GM12878 (cell line): ENCODE measurements around the gene EID1. TPM values are rescaled to one million over a fixed set of nuclear protein-coding genes. Genes with fewer than 3 reads are reported as not detected.

Experiments used
- ATAC-seq: fragments of 200-7000 bp; cut with Tn5 transposase; 3 replicates; pipeline ENCODE4 v1.9.1; 2020; ENCODE audit warnings: mild to moderate bottlenecking, moderate library complexity
- BruUV-seq: library from RNA; stranded (reverse); fragments of 400-500 nt; replicated peaks from 2 replicates; lab custom pipeline; 2021; lab: Mats Ljungman, UMichigan
- CTCF ChIA-PET: fragments of 300-600 bp; sonication (Branson Sonifier 250); formaldehyde crosslinking; extraction: SDS; loops from one replicate; lab custom pipeline; 2021; ENCODE audit warnings: inconsistent platforms; lab: Yijun Ruan, JAX
- POLR2A ChIA-PET: fragments of 350-600 bp; formaldehyde crosslinking; extraction: SDS; loops from one replicate; lab custom pipeline; 2021; ENCODE audit warnings: inconsistent platforms; lab: Charles Lee
- RAD21 ChIA-PET: fragments of 300-600 bp; sonication (Branson Sonifier 250); formaldehyde crosslinking; loops from one replicate; lab custom pipeline; 2023; ENCODE audit warnings: antibody characterized with exemption; ENCODE audit not compliant: unreplicated experiment; lab: Charles Lee
- SMC1A ChIA-PET: fragments of 300-600 bp; sonication (Branson Sonifier 250); formaldehyde crosslinking; loops from one replicate; lab custom pipeline; 2023; ENCODE audit not compliant: unreplicated experiment, uncharacterized antibody; lab: Charles Lee
- DNase-seq: peaks from one replicate; pipeline ENCODE4 v3.0.0-alpha.2; 2011; ENCODE audit warnings: low read depth, low spot score
- FAIRE-seq: peaks from 3 replicates; lab custom pipeline; 2011; peaks lifted over from hg19 to GRCh38; lab: Jason Lieb, UNC
- H2AFZ ChIP-seq: 2 replicates; pipeline ENCODE4 v1.6.0; 2011; ENCODE audit warnings: low read depth, low read length, control low read depth; ENCODE audit not compliant: control insufficient read depth
- H3K27ac ChIP-seq: 2 replicates; pipeline ENCODE4 v1.5.1; 2011; ENCODE audit warnings: control low read depth; ENCODE audit not compliant: control insufficient read depth, insufficient read depth
- H3K27me3 ChIP-seq, 2 experiments: replicated peaks in 1 of 2; 2 replicates each; pipeline versions ENCODE4 v1.6.0 to v1.6.1; 2011; ENCODE audit warnings: low read length in 1 of 2; ENCODE audit not compliant: control insufficient read depth in 2 of 2, insufficient read depth in 2 of 2
- H3K36me3 ChIP-seq, 2 experiments: 2 replicates each; pipeline ENCODE4 v1.5.1; 2011; ENCODE audit warnings: low read length in 1 of 2; ENCODE audit not compliant: control insufficient read depth in 2 of 2, insufficient read depth in 2 of 2
- H3K4me1 ChIP-seq: 2 replicates; pipeline ENCODE4 v1.6.1; 2011; ENCODE audit warnings: mild to moderate bottlenecking, low read length, moderate library complexity, mixed read lengths; ENCODE audit not compliant: control insufficient read depth, insufficient read depth
- H3K4me2 ChIP-seq: 2 replicates; pipeline ENCODE4 v1.6.0; 2011; ENCODE audit warnings: control low read depth; ENCODE audit not compliant: control insufficient read depth, insufficient read depth
- H3K4me3 ChIP-seq: fragments of 200-600 bp; sonication (generic); 2 replicates; pipeline ENCODE4 v1.5.1; 2016
- H3K79me2 ChIP-seq: 2 replicates; pipeline ENCODE4 v1.6.0; 2011; ENCODE audit warnings: low read length; ENCODE audit not compliant: control insufficient read depth, insufficient read depth
- H3K9ac ChIP-seq: 2 replicates; pipeline ENCODE4 v1.8.0; 2011; ENCODE audit warnings: low read length, control low read depth, mixed read lengths; ENCODE audit not compliant: control insufficient read depth, insufficient read depth
- H3K9me3 ChIP-seq: replicated peaks from 3 replicates; pipeline ENCODE4 v1.5.1; 2011; ENCODE audit warnings: mild to moderate bottlenecking, low read length; ENCODE audit not compliant: control insufficient read depth, insufficient read depth
- H4K20me1 ChIP-seq: 2 replicates; pipeline ENCODE4 v1.6.0; 2011; ENCODE audit not compliant: control insufficient read depth, insufficient read depth
- CEBPZ ChIP-seq: fragments of 150-350 bp; IDR thresholded peaks from 2 replicates; pipeline ENCODE4 v1.6.1; 2016; ENCODE audit warnings: low read depth, low read length
- FOXK2 ChIP-seq: fragments of 450-650 bp; IDR thresholded peaks from 2 replicates; pipeline ENCODE4 v1.6.1; 2017; ENCODE audit warnings: mild to moderate bottlenecking, moderate library complexity
- PAX8 ChIP-seq: fragments of 450-650 bp; IDR thresholded peaks from 2 replicates; pipeline ENCODE4 v1.6.1; 2017; ENCODE audit warnings: mild to moderate bottlenecking, moderate library complexity
- SUPT20H ChIP-seq: IDR thresholded peaks from 2 replicates; pipeline ENCODE4 v1.6.1; 2011; ENCODE audit warnings: low read depth, mild to moderate bottlenecking, low read length, moderate library complexity, borderline replicate concordance; ENCODE audit not compliant: control insufficient read depth
- ZBTB4 ChIP-seq: fragments of 450-650 bp; formaldehyde crosslinking; IDR thresholded peaks from 2 replicates; pipeline ENCODE4 v1.4.0; 2022; ENCODE audit warnings: mild to moderate bottlenecking, moderate library complexity
- ZNF384 ChIP-seq: IDR thresholded peaks from 2 replicates; pipeline ENCODE4 v1.6.1; 2012; ENCODE audit warnings: low read depth, mild to moderate bottlenecking, low read length, improper control_type of control experiment, borderline replicate concordance
- ZZZ3 ChIP-seq: IDR thresholded peaks from 2 replicates; pipeline ENCODE4 v1.6.1; 2011; ENCODE audit warnings: low read depth; ENCODE audit not compliant: control insufficient read depth, insufficient read length
- WGBS: methylation state at CpG from one replicate; pipeline ENCODE4 v1.1.6; 2016; ENCODE audit warnings: low lambda C conversion rate; ENCODE audit not compliant: insufficient replicate concordance, insufficient coverage; ENCODE audit errors: missing lambda C conversion rate; 5-methylcytosine and 5-hydroxymethylcytosine counted together
- in situ Hi-C: fragments of 300-500 bp; cut with MboI; formaldehyde crosslinking; loops from 9 replicates; pipeline ENCODE4 v1.14.3; 2018; ENCODE audit warnings: mixed read lengths
- intact Hi-C: fragments of 100-400 bp; cut with micrococcal nuclease; formaldehyde crosslinking; loops from one replicate; pipeline ENCODE4 v1.14.2; 2022; ENCODE audit not compliant: unreplicated experiment
- polyA plus RNA-seq, 11 experiments: library from polyadenylated mRNA; depleted of rRNA in 4 of 11; unstranded in 6 of 11; stranded (reverse) in 5 of 11; fragments of >200 nt; fragmentation: Nextera tagmentation in 4 of 11; fragmentation: Illumina TruSeq in 1 of 11; extraction: Ambion mirVana in 4 of 11; extraction: Trizol in 1 of 11; gene quantifications; 1 replicate in 1 of 11; 2 replicates in 10 of 11; pipeline versions ENCODE4 v1.2.1 to v1.2.3, GENCODE V29; 2011 to 2016; ENCODE audit warnings: inconsistent platforms in 2 of 11, missing spikeins in 2 of 11, low read depth in 1 of 11
- total RNA-seq, 4 experiments: library from RNA; depleted of rRNA in 3 of 4; stranded (reverse); fragments of >200 nt in 3 of 4; fragmentation: Illumina TruSeq in 1 of 4; extraction: Trizol in 1 of 4; gene quantifications; 2 replicates each; pipeline versions ENCODE4 v1.2.1 to v1.2.3, GENCODE V29; 2013 to 2021
- TF ChIP-seq, protein P1 (sequence below): IDR thresholded peaks from 2 replicates; pipeline ENCODE4 v1.6.1; 2012; ENCODE audit warnings: low read depth, low read length, improper control_type of control experiment
- TF ChIP-seq, protein P2 (sequence below): fragments of 450-650 bp; IDR thresholded peaks from 2 replicates; pipeline ENCODE4 v1.6.1; 2017; ENCODE audit warnings: mild to moderate bottlenecking, moderate library complexity

Gene EID1
- total and polyA plus RNA-seq, 10 of the 15 experiments (the other 5 are each of a cell fraction or from before 2014, with no cell fraction given), result 45.6 to 210 (median 124) TPM

GRCh38 chr15:48899793-48900192, 21.9 kb downstream of the EID1 start (continued):
- no peak for TF ChIP-seq ZZZ3

DNA sequence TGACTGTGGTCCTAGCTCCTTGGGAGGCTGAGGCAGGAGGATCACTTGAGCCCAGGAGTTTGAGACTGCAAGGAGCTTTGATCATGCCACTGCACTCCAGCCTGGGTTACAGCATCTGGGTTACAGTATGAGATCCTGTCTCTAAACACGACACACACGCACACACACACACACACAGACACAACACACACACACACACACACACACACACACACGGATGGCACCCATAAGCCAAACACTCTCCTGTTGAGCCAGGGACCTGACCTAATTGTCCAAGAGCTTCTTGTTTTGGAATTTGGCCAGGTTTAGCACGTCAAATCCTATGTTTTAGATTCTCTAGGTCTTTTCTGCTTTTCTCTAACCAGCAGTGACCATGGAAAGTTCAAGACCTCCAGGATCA, 26.8 kb downstream of the EID1 start:
- no peaks in the 10 kb centered on the region for H3K36me3 ChIP-seq
- TF ChIP-seq, protein P1, sequence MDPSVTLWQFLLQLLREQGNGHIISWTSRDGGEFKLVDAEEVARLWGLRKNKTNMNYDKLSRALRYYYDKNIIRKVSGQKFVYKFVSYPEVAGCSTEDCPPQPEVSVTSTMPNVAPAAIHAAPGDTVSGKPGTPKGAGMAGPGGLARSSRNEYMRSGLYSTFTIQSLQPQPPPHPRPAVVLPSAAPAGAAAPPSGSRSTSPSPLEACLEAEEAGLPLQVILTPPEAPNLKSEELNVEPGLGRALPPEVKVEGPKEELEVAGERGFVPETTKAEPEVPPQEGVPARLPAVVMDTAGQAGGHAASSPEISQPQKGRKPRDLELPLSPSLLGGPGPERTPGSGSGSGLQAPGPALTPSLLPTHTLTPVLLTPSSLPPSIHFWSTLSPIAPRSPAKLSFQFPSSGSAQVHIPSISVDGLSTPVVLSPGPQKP, result no peak
- TF ChIP-seq PAX8 (no peak), CEBPZ (no peak), ZBTB4 (CRISPR knock-in tag) (no peak), SUPT20H (no peak), ZNF384 (no peak), FOXK2 (no peak)
- TF ChIP-seq, protein P2, sequence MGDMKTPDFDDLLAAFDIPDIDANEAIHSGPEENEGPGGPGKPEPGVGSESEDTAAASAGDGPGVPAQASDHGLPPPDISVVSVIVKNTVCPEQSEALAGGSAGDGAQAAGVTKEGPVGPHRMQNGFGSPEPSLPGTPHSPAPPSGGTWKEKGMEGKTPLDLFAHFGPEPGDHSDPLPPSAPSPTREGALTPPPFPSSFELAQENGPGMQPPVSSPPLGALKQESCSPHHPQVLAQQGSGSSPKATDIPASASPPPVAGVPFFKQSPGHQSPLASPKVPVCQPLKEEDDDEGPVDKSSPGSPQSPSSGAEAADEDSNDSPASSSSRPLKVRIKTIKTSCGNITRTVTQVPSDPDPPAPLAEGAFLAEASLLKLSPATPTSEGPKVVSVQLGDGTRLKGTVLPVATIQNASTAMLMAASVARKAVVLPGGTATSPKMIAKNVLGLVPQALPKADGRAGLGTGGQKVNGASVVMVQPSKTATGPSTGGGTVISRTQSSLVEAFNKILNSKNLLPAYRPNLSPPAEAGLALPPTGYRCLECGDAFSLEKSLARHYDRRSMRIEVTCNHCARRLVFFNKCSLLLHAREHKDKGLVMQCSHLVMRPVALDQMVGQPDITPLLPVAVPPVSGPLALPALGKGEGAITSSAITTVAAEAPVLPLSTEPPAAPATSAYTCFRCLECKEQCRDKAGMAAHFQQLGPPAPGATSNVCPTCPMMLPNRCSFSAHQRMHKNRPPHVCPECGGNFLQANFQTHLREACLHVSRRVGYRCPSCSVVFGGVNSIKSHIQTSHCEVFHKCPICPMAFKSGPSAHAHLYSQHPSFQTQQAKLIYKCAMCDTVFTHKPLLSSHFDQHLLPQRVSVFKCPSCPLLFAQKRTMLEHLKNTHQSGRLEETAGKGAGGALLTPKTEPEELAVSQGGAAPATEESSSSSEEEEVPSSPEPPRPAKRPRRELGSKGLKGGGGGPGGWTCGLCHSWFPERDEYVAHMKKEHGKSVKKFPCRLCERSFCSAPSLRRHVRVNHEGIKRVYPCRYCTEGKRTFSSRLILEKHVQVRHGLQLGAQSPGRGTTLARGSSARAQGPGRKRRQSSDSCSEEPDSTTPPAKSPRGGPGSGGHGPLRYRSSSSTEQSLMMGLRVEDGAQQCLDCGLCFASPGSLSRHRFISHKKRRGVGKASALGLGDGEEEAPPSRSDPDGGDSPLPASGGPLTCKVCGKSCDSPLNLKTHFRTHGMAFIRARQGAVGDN, result no peak

More for the DNA sequence above, 26.8 kb downstream of the EID1 start:
- no peak overlapping the region for H3K4me2 ChIP-seq
- RAD21 ChIA-PET, result no interaction called here
- in situ Hi-C loops, result no loop called here
- no peaks in the 10 kb centered on the region for H4K20me1 ChIP-seq
- H3K9ac ChIP-seq, result no peak overlapping the region
- WGBS, result 41% methylated on average over 4 of the region's 4 CpGs
- intact Hi-C loops, result no loop called here
- POLR2A ChIA-PET, result no interaction called here
- H3K4me1 ChIP-seq, result no peaks in the 10 kb centered on the region
- no TSS peak for BruUV-seq
- SMC1A ChIA-PET, result interaction anchor here (0.6 to 1.4 kb wide), 2 partner anchors 90 to 1172 kb away, joined by 3 read pairs; no protein-coding TSS in a partner anchor
- H3K9me3 ChIP-seq, result no peaks in the 10 kb centered on the region
- H3K4me3 ChIP-seq, result no peak overlapping the region
- CTCF ChIA-PET, result interaction anchor here (0.5 to 1.8 kb wide), 3 partner anchors 11 to 361 kb away, joined by 3 to 8 read pairs (median 3); no protein-coding TSS in a partner anchor
- no peak for ATAC-seq
- FAIRE-seq, result no peak
- H2AFZ ChIP-seq, result no peak overlapping the region
- H3K27ac ChIP-seq, result no peak overlapping the region
- no peaks in the 10 kb centered on the region for H3K27me3 ChIP-seq
- no peak for DNase-seq
- no peaks in the 10 kb centered on the region for H3K79me2 ChIP-seq
